ENCODE measurements around the gene URI1. TPM values are rescaled to one million over a fixed set of nuclear protein-coding genes. Genes with fewer than 3 reads are reported as not detected.

Gene URI1
- total and polyA plus RNA-seq, 2 donors = 51.4 to 59.6 TPM

DNA sequence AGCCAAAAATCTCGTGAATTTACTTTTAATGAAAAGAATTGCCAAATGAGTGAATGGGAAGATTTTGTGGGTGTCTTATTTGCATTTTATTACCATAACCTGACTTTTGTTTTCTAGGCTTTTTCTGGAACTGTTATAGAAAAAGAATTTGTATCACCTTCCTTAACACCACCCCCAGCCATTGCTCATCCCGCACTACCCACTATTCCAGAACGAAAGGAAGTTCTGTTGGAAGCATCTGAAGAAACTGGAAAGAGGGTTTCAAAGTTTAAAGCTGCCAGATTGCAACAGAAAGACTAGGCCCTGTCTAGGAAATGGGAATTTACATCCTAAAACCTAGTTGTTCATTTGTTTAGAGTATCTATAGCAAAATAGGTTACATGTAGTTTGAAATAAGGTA lies 72.7 kb downstream of the URI1 start:
- H3K36me3 ChIP-seq (ENCODE audit: control insufficient read depth in 2 of 2, insufficient read depth in 2 of 2, low read length in 1 of 2) = peaks cover 11 to 13% of the 10 kb centered on the region in 2 donors
- DNase-seq (ENCODE audit: low read depth in 6 of 9, low spot score in 9 of 9) = no peak
- H3K4me1 ChIP-seq (ENCODE audit: control insufficient read depth in 2 of 2, insufficient read depth in 2 of 2, low read length in 2 of 2) = no peaks in the 10 kb centered on the region
- H3K4me3 ChIP-seq (ENCODE audit: low read length in 2 of 2) = no peak overlapping the region
- H3K27ac ChIP-seq (ENCODE audit: low read depth in 1 of 2, low read length in 1 of 2) = no peak overlapping the region
- H3K9me3 ChIP-seq (ENCODE audit: control insufficient read depth in 2 of 2, insufficient read depth in 1 of 2, low read length in 1 of 2) = no peaks in the 10 kb centered on the region
- WGBS = 97% methylated on average over 3 of the region's 3 CpGs
- no peaks in the 10 kb centered on the region for H3K27me3 ChIP-seq (ENCODE audit: control insufficient read depth in 2 of 2, insufficient read depth in 1 of 2, low read length in 1 of 2)

DNA sequence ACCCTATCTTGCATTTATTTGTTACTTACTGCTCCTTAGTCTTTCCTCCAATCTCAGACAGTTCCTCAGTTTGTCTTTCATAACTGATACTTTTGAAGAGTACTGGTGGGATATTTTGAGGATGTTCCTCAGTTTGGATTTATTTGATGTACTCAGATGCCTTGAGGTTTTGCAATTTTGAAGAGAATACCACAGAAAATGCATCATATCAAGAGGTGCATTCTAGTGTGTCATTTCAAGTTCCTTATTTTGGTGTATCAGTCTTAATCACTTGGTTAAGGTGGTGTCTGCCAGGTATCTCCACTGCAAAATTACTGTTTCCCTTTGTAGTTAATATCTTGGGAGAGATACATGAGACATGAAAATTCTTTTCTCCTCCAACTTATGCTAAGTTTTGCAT lies 75.1 kb downstream of the URI1 start:
- Histone ChIP-seq H3K9me3 (ENCODE audit: control insufficient read depth in 2 of 2, insufficient read depth in 1 of 2, low read length in 1 of 2) (no peaks in the 10 kb centered on the region), H3K4me1 (ENCODE audit: control insufficient read depth in 2 of 2, insufficient read depth in 2 of 2, low read length in 2 of 2) (no peaks in the 10 kb centered on the region), H3K27me3 (ENCODE audit: control insufficient read depth in 2 of 2, insufficient read depth in 1 of 2, low read length in 1 of 2) (no peaks in the 10 kb centered on the region), H3K27ac (ENCODE audit: low read depth in 1 of 2, low read length in 1 of 2) (no peak overlapping the region), H3K36me3 (ENCODE audit: control insufficient read depth in 2 of 2, insufficient read depth in 2 of 2, low read length in 1 of 2) (peaks cover 2% of the 10 kb centered on the region in 2 donors), H3K4me3 (ENCODE audit: low read length in 2 of 2) (no peak overlapping the region)
- no peak for DNase-seq (ENCODE audit: low read depth in 6 of 9, low spot score in 9 of 9)

DNA sequence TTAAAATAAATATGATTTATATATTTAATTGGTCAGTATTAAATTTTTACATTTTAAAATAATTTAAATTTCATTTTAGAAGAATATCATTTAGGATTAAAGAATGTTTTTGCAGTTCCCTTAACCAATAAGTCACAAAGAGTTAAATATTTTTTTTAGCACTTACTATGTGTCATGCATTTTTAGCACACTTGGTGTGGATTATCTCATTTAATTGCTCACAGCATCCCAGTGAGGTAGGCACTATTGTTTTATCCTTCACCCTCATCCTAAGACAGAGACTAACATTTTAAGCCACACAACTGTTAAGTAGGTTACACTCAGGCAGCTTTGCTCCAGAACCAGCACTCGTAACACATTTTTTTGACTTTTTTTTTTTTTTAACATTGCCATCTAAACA lies 78.2 kb downstream of the URI1 start:
- Histone ChIP-seq H3K27ac (ENCODE audit: low read depth in 1 of 2, low read length in 1 of 2) (no peak overlapping the region), H3K4me1 (ENCODE audit: control insufficient read depth in 2 of 2, insufficient read depth in 2 of 2, low read length in 2 of 2) (no peaks in the 10 kb centered on the region), H3K4me3 (ENCODE audit: low read length in 2 of 2) (no peak overlapping the region), H3K27me3 (ENCODE audit: control insufficient read depth in 2 of 2, insufficient read depth in 1 of 2, low read length in 1 of 2) (no peaks in the 10 kb centered on the region), H3K36me3 (ENCODE audit: control insufficient read depth in 2 of 2, insufficient read depth in 2 of 2, low read length in 1 of 2) (no peaks in the 10 kb centered on the region), H3K9me3 (ENCODE audit: control insufficient read depth in 2 of 2, insufficient read depth in 1 of 2, low read length in 1 of 2) (no peaks in the 10 kb centered on the region)
- WGBS = 99% methylated on average over 1 of the region's 1 CpG
- no peak for DNase-seq (ENCODE audit: low read depth in 6 of 9, low spot score in 9 of 9)

DNA sequence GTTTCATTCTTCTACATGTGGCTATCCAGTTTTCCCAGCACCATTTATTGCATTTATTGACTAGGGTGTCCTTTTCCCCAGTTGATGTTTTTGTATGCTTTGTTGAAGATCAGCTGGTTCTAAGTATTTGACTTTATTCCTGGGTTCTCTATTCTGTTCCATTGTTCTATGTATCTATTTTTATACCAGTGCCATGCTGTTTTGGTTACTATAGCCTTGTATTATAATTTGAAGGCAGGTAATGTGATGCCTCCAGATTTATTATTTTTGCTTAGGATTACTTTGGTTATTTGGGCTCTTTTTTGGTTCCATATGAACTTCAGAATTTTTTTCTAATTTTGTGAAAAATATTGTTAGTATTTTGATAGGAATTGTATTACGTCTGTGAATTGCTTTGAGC lies 80.6 kb downstream of the URI1 start:
- WGBS = 93% methylated on average over 1 of the region's 1 CpG
- Histone ChIP-seq H3K9me3 (ENCODE audit: control insufficient read depth in 2 of 2, insufficient read depth in 1 of 2, low read length in 1 of 2) (no peaks in the 10 kb centered on the region), H3K36me3 (ENCODE audit: control insufficient read depth in 2 of 2, insufficient read depth in 2 of 2, low read length in 1 of 2) (no peaks in the 10 kb centered on the region), H3K27ac (ENCODE audit: low read depth in 1 of 2, low read length in 1 of 2) (no peak overlapping the region), H3K27me3 (ENCODE audit: control insufficient read depth in 2 of 2, insufficient read depth in 1 of 2, low read length in 1 of 2) (no peaks in the 10 kb centered on the region), H3K4me1 (ENCODE audit: control insufficient read depth in 2 of 2, insufficient read depth in 2 of 2, low read length in 2 of 2) (no peaks in the 10 kb centered on the region), H3K4me3 (ENCODE audit: low read length in 2 of 2) (no peak overlapping the region)
- DNase-seq (ENCODE audit: low read depth in 6 of 9, low spot score in 9 of 9) = no peak

DNA sequence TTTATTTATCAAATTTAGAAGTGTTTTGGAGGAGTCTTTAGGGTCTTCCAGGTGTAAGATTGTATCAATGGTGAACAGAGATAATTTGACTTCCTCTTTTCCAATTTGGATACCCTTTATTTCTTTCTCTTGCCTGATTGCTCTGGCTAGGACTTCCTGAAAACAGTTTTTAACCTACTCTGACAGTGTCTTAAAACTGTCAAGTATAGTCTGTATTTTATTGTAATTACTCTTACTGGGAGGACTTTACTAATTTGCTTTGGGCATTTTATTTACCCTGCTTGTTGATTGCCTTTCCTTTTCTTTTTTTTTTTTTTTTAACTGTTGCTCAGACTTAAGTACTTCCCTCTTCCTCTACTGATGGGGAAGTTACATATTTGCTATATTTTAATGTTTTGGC lies 81.3 kb downstream of the URI1 start:
- H3K4me1 ChIP-seq (ENCODE audit: control insufficient read depth in 2 of 2, insufficient read depth in 2 of 2, low read length in 2 of 2) = no peaks in the 10 kb centered on the region
- H3K9me3 ChIP-seq (ENCODE audit: control insufficient read depth in 2 of 2, insufficient read depth in 1 of 2, low read length in 1 of 2) = no peaks in the 10 kb centered on the region
- no peak overlapping the region for H3K4me3 ChIP-seq (ENCODE audit: low read length in 2 of 2)
- no peaks in the 10 kb centered on the region for H3K36me3 ChIP-seq (ENCODE audit: control insufficient read depth in 2 of 2, insufficient read depth in 2 of 2, low read length in 1 of 2)
- no peak for DNase-seq (ENCODE audit: low read depth in 6 of 9, low spot score in 9 of 9)
- no peaks in the 10 kb centered on the region for H3K27me3 ChIP-seq (ENCODE audit: control insufficient read depth in 2 of 2, insufficient read depth in 1 of 2, low read length in 1 of 2)
- no peak overlapping the region for H3K27ac ChIP-seq (ENCODE audit: low read depth in 1 of 2, low read length in 1 of 2)

DNA sequence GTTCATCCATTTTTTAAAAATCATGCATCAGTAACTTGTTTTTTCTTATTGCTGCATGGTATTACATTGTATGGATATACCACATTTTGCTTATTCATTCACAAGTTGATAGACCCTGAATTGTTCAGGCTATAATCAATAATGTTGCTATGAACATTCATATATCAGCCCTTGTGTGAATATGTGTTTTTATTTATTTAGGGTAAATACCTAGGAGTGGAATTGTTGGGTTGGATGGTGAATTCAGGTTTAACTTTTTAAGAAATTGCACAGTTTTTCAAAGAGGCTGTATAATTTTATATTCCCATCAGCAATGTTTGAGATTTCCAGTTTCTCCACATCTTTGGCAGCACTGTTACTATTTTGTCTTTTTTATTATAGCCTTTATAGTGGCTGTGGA lies 82.1 kb downstream of the URI1 start:
- DNase-seq (ENCODE audit: low read depth in 6 of 9, low spot score in 9 of 9) = no peak
- no peaks in the 10 kb centered on the region for H3K4me1 ChIP-seq (ENCODE audit: control insufficient read depth in 2 of 2, insufficient read depth in 2 of 2, low read length in 2 of 2)
- no peak overlapping the region for H3K27ac ChIP-seq (ENCODE audit: low read depth in 1 of 2, low read length in 1 of 2)
- H3K27me3 ChIP-seq (ENCODE audit: control insufficient read depth in 2 of 2, insufficient read depth in 1 of 2, low read length in 1 of 2) = no peaks in the 10 kb centered on the region
- H3K36me3 ChIP-seq (ENCODE audit: control insufficient read depth in 2 of 2, insufficient read depth in 2 of 2, low read length in 1 of 2) = no peaks in the 10 kb centered on the region
- H3K9me3 ChIP-seq (ENCODE audit: control insufficient read depth in 2 of 2, insufficient read depth in 1 of 2, low read length in 1 of 2) = no peaks in the 10 kb centered on the region
- H3K4me3 ChIP-seq (ENCODE audit: low read length in 2 of 2) = no peak overlapping the region

DNA sequence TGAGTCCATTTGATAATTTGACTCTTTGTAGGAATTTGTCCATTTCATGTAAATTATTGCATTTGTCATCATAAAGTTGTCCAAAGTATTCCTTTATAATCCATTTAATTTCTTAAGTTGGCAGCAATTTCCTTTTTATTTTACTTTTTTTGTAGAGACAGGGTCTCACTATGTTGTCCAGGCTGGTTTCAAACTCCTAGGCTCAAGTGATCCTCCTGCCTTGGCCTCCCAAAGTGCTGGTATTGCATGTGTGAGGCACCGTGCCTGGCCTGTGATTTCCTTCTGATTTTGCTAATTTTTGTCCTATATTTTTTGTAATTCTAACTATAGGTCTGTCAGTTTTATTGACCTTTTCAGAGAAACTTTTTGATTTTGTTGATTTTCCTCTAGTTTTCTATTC lies 84.9 kb downstream of the URI1 start:
- Histone ChIP-seq H3K4me1 (ENCODE audit: control insufficient read depth in 2 of 2, insufficient read depth in 2 of 2, low read length in 2 of 2) (no peaks in the 10 kb centered on the region), H3K36me3 (ENCODE audit: control insufficient read depth in 2 of 2, insufficient read depth in 2 of 2, low read length in 1 of 2) (peaks cover 0 to 2% of the 10 kb centered on the region in 2 donors), H3K4me3 (ENCODE audit: low read length in 2 of 2) (no peak overlapping the region), H3K27me3 (ENCODE audit: control insufficient read depth in 2 of 2, insufficient read depth in 1 of 2, low read length in 1 of 2) (no peaks in the 10 kb centered on the region), H3K9me3 (ENCODE audit: control insufficient read depth in 2 of 2, insufficient read depth in 1 of 2, low read length in 1 of 2) (no peaks in the 10 kb centered on the region), H3K27ac (ENCODE audit: low read depth in 1 of 2, low read length in 1 of 2) (no peak overlapping the region)
- DNase-seq (ENCODE audit: low read depth in 6 of 9, low spot score in 9 of 9) = no peak
- WGBS = 98% methylated on average over 1 of the region's 1 CpG

DNA sequence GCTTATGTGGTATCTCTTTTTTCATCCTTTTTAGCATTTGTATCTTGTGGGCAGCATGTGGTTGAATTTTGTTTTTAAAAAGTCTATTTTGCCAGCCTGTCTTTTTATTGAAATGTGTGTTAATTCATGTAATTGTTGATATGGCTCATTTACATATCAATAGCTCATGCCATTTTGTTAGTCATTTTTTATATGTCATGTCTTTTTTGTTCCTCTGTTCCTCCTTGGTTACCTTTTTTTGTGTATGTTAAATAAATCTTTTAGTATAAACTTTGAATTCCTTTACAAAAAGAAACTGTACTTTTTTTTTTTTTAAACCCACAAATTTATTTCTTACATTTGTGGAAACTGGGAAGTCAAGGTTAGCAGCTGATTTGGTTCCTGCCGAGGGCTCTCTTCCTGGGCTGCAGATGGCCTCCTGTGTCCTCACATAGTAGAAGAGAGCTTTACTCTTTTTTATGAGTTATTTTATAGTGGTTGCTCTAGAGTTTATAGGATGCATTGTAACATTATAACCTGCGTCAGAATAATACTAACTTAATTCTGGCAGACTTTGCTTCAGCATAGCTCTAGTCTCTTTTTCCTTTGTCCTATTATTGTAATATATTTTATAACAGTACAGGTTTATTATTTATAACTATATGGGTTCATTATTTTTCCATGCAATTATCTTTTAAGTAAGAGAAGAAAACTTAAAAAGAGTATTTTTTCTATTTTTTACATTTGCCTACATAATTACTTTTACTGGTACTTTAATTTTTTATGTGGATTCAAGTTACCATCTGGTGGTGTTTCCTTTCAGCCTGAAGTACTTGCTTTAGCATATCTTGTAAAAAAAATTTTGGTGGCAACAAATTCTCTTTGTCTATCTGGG lies 86.3 kb downstream of the URI1 start:
- Histone ChIP-seq H3K36me3 (ENCODE audit: control insufficient read depth in 2 of 2, insufficient read depth in 2 of 2, low read length in 1 of 2) (peaks cover 0 to 2% of the 10 kb centered on the region in 2 donors), H3K4me1 (ENCODE audit: control insufficient read depth in 2 of 2, insufficient read depth in 2 of 2, low read length in 2 of 2) (no peaks in the 10 kb centered on the region), H3K27me3 (ENCODE audit: control insufficient read depth in 2 of 2, insufficient read depth in 1 of 2, low read length in 1 of 2) (no peaks in the 10 kb centered on the region), H3K4me3 (ENCODE audit: low read length in 2 of 2) (no peak overlapping the region), H3K9me3 (ENCODE audit: control insufficient read depth in 2 of 2, insufficient read depth in 1 of 2, low read length in 1 of 2) (no peaks in the 10 kb centered on the region), H3K27ac (ENCODE audit: low read depth in 1 of 2, low read length in 1 of 2) (no peak overlapping the region)
- no peak for DNase-seq (ENCODE audit: low read depth in 6 of 9, low spot score in 9 of 9)
- 61% methylated on average over 2 of the region's 2 CpGs for WGBS

DNA sequence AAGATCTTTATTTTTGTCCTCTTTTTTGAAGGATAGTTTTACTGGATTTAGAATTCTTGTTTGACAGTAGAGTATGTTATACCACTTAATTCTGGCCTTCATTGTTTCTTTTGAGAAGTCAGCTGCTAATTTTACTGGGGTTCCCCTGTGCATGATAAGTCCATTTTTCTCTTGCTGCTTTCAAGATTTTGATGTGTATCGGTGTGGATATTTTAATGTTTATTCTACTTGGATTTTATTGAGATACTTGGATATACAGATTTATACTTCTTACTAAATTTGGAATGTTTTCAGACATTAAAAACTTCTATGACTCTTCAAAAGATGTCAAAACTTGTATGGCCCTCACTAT lies 86.9 kb downstream of the URI1 start:
- WGBS = 97% methylated on average over 1 of the region's 1 CpG
- H3K9me3 ChIP-seq (ENCODE audit: control insufficient read depth in 2 of 2, insufficient read depth in 1 of 2, low read length in 1 of 2) = no peaks in the 10 kb centered on the region
- H3K36me3 ChIP-seq (ENCODE audit: control insufficient read depth in 2 of 2, insufficient read depth in 2 of 2, low read length in 1 of 2) = peaks cover 0 to 2% of the 10 kb centered on the region in 2 donors
- no peak for DNase-seq (ENCODE audit: low read depth in 6 of 9, low spot score in 9 of 9)
- H3K27me3 ChIP-seq (ENCODE audit: control insufficient read depth in 2 of 2, insufficient read depth in 1 of 2, low read length in 1 of 2) = no peaks in the 10 kb centered on the region
- no peaks in the 10 kb centered on the region for H3K4me1 ChIP-seq (ENCODE audit: control insufficient read depth in 2 of 2, insufficient read depth in 2 of 2, low read length in 2 of 2)
- no peak overlapping the region for H3K27ac ChIP-seq (ENCODE audit: low read depth in 1 of 2, low read length in 1 of 2)
- H3K4me3 ChIP-seq (ENCODE audit: low read length in 2 of 2) = no peak overlapping the region

All from thymus (tissue), 11 donors.